HG02763 (cell line): ENCODE data around the gene BTBD17.
"Not testable (repeated sequence)": the region's sequence is repeated elsewhere in the genome, so short reads cannot be mapped to it uniquely, and the experiment has no call there.

Experiments used
- ATAC-seq: cut with Tn5 transposase; IDR thresholded peaks from one replicate; pipeline ENCODE4 v1.9.1; 2021; ENCODE audit warnings: mild to moderate bottlenecking, moderate library complexity; ENCODE audit not compliant: unreplicated experiment

Gene BTBD17, protein sequence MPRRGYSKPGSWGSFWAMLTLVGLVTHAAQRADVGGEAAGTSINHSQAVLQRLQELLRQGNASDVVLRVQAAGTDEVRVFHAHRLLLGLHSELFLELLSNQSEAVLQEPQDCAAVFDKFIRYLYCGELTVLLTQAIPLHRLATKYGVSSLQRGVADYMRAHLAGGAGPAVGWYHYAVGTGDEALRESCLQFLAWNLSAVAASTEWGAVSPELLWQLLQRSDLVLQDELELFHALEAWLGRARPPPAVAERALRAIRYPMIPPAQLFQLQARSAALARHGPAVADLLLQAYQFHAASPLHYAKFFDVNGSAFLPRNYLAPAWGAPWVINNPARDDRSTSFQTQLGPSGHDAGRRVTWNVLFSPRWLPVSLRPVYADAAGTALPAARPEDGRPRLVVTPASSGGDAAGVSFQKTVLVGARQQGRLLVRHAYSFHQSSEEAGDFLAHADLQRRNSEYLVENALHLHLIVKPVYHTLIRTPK

GRCh38 chr17:74361230-74362068, at the start of gene BTBD17:
TSS of gene BTBD17 (minus strand) at chr17:74361868. CDS start at chr17:74361819, 49 bp downstream.
- ATAC-seq = no peak

- no peak for ATAC-seq
These were observed 48.4 kb upstream of the BTBD17 start for GRCh38 chr17:74410001-74410443.

GRCh38 chr17:74408815-74409214, 47.1 kb upstream of the BTBD17 start:
- no peak for ATAC-seq

- no peak for ATAC-seq
These were observed 46.6 kb upstream of the BTBD17 start for GRCh38 chr17:74408262-74408661.

DNA sequence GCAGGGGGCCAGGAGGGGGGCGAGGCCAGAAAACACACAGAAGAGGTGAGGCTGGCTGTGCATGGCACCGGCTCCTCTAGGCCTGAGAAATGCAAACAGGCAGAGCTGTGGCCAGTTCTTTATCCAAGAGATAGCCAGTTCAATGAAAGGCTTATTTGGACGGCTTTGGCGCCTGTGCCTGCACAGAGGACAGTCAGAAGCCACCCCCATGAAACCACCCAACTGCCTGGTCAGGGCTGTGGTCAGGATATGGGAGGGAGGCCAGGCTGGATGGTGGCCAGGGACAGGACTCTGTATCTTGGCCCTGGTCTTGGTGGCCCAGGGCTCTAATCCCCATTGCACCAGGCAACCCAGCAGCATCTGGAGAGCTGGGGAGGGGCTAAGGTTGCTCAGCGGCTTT, 45.7 kb upstream of the BTBD17 start:
- ATAC-seq = no peak

DNA sequence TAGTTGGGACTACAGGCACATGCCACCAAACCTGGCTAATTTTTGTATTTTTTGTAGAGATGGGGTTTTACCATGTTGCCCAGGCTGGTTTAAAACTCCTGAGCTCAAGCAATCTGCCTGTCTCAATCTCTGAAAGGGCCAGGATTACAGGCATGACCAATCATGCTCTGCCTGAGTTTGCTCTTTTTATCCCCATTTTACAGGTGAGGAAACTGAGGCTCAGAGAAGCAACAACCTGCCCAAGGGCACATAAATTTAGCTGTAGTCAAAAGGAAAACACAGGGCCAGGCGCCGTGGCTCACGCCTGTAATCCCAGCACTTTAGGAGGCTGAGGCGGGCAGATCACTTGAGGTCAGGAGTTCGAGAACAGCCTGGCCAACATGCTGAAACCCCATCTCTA, 43.6 kb upstream of the BTBD17 start:
- not testable (repeated sequence) for ATAC-seq

GRCh38 chr17:74404789-74405188, 43.1 kb upstream of the BTBD17 start:
- ATAC-seq = no peak

DNA sequence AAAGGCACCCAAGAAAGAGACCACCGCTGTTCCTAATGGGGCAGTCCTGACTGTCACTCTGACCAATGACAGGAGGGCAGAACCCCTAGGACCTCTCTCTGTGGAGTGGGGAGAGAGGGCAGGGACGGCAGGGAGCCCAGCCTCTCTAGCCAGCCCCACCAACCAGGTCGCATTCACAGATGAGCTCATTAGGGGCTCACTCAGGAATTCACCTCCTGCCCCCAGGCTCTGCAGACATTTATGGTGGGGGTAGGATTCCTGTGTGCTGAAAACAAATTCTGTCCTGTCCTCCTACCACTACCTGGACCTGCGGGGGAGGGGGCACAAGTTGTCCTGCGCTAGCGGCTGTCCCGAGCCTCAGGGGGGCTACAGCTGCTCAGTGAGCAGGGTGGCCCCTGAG, 42.5 kb upstream of the BTBD17 start:
- no peak for ATAC-seq

DNA sequence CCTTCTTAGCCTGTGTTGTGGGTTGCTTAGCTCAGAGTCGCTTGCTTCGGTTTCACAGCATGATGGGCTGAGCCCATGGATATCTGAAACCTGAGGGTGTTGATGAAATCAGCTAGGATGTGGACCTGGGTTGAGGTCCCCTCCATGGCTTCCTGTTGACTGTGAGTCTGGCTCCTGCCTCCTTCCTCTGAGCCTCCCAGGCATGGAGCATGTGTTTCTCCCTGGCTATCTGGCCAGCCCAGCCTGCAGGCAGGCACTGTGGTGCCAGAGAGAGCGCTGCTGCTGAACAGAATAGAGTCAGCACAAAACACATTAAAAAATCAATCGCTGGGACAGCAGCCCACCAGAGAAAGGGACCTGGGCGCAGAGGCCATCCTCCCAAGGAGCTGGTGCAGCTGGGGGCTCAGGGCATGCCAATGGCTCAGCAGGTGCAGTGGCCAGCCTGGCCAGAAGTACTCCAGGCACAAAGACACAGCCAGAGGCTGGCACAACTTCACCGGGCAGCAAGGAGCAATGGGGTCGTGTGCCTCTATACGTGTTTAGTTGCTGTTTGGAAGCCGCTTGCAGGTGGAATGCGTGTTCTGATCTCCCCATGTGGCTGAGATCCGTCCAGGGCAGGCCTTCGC, 42.0 kb upstream of the BTBD17 start:
- no peak for ATAC-seq

DNA sequence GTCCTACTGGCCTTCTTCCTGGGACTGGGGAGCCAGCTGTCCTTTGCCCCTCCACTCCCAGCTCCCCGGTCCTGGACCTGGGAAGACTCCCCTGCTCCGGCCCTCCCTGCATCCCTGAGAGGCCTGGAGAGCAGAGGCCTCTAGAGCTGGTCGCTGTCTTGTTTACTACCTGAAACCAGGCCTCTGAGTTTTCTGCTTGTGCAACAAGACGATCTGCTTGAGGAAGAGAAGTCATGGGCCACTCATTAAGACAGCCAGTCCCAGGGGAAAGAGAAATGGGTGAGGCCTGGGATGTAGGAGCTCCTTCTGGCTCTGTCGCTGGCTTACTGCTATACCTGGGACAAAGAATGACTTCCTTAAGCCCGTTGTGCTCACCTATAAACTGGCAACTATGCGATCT, 40.4 kb upstream of the BTBD17 start:
- no peak for ATAC-seq

- ATAC-seq = no peak
These were observed 34.9 kb upstream of the BTBD17 start for GRCh38 chr17:74396567-74396966.

DNA sequence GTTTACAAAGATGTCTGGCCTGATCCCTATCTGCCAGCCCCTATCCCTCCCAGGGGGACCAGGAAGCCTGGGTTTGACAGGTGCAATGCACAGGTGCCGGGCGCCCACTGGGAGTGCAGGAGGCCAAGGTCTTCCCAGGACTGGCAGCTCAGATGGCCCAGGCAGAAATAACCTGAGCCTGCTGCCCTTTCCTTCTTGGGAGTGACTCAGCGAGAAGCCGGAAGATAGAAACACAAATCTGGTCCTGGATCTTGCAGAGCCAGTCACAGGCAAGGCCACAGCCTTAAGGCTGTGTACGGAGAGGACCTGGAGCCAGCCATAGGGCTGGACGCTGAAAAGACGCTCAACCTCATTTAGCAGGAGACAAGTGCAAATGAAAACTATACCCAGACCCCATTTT, 33.3 kb upstream of the BTBD17 start:
- ATAC-seq = no peak

DNA sequence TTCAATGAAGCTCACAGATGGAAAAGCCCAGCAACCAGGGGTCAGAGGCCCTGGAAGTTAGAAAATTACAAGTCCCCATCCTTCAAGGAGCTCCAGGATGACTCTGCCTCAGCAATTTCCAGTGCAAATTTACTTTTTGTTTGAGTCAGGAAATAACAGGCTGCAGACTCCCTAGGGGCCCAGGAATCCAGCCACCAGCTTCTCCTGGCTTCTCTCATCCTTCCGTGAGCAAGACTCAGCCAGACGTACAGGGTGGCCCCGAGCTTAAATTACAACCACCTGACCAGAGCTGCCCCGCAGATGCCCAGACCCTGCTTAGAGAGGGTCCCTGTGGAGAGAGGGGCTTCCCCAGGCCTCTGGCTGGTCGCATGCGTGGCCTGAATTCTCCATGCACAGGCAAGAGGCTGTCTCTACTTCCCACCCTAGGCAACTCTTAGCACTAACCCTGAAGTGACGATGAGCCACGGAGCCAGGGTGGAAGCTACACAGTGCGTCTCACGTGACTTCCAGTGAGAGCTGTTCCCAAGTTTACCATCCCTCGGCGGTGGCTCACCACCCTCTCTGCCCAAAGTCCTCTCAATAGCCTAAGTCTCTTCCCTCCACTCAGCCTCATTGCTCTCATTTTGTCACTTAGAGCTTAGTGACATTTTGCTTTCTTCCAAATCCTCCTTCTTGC, 32.7 kb upstream of the BTBD17 start:
- ATAC-seq = no peak

DNA sequence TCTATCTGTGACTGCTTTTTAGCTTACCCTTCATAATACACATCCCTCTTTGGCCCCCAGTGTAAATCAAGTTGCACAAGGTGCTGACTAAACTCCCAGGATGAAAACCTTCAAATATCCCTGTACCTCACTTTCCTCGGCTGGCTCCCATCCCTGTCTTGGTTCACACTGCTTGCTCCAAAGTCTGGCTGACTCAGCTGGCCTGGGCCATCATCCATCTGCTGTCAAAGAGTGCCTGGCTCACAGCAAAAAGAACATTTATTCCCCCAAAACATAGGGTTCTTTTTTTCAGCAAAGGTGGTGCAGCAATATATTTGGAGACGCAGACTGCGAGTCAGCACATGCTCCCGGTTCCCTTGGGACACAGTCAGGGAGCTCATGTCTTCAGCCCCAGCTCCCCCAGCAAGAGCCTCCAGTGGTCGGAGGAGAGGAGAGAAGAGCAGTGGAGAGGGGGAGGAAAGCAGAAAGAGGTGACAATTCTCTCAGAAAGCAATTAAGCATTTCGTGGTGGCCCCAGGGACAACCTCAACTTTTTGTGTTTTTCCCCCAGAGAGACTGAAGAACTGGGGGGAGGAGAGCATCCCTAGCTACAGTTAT, 31.8 kb upstream of the BTBD17 start:
- no peak for ATAC-seq

DNA sequence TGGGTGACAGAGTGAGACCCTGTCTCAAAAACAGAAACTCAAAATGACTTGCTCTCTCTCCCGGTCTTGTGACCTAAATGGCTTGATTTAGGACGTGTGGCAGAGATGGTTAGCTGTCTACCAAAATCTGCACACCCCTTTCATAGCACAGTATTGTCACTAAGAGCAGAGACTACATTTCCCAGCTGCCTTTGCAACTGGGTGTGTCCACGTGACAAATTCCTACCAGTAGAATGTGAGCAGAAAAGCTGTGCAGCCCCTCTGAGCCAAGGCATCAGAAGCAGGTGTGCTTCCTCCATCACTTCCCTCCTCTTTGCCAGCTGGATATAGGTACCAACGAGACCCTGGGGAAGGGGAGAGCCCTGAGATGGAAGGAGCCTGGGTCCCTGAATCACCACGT, 31.2 kb upstream of the BTBD17 start:
- no peak for ATAC-seq

GRCh38 chr17:74391771-74392170, 30.1 kb upstream of the BTBD17 start:
- ATAC-seq = no peak

DNA sequence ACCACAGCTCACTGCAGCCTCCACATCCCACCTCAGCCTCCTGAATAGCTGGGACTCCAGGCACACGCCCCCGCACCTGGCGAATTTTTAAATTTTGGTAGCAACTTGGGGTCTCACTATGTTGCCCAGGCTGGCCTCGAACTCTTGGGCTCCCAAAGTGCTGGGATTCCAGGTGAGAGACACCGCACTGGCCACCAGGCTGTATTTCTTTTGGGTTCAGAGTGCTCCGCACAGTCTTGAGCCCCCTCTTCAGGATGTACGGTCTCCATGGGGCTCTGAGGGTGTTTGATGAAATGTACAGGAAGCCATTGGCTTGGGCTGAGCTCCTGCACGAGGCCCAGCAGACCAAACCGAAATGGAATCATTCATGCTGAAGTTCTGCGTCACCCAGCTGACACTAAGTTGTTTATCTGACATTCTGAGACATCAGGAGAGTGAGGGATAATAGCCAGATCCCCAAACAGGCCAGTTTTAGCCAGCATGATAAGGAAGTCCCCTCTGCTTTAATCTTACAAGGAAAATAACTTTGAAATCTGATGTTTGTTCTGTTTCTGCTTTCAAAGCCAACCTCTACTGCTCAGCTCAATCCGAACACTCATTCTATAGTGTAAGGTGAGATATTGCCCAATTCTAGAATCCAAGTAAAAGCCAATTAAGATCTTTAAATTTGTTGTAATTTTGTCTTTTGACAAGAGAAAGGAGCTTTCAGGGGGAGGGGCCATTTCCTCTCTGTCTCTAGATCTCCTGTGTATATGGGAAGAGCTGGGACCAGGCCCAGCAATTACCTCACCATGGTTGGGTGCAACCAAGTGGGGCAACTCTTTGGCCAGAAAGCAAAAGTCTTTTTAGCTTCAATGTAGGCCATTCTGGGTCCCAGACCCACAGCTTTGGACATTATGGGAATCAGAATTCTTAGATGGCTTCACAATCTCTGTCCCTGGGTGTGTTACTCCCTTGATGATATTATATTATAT, 29.3 kb upstream of the BTBD17 start:
- ATAC-seq = no peak

DNA sequence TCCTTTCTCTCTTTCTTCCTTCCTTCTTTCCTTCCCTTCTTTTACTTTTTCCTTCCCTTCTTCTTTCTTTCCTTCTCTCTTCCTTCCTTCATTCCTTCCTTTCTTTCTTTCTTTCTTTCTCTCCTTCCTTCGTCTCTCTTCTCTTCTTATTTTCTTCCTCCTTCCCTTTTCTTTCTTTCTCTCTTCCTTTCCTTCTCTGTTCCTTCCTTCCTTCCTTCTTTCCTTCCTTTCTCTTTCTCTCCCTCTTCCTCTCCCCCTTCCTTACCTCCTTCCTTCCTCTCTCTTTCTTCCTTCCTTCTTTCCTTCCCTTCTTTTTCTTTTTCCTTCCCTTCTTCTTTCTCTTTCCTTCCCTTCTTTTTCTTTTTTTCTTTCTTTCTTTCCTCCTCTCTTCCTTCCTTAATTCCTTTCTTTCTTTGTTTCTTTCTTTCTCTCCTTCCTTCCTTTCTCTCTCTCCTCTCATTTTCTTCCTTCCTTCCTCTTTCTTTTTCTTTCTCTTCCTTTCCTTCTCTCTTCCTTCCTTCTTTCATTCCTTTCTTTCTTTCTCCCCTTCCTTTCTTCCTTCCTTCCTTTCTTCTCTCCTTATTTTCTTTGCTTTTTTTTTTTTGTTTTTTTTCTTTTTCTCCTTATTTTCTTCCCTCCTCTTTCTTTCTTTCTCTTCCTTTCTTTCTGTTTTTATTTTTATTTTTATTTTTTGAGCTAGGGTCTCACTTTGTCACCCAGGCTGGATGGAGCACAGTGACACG, 28.4 kb upstream of the BTBD17 start:
- no peak for ATAC-seq
